HepG2 (cell line): ENCODE results near the gene NFIL3. TPM values are rescaled to one million over a fixed set of nuclear protein-coding genes. Genes with fewer than 3 reads are reported as not detected.

Experiments used
- CHD2 ChIP-seq: IDR thresholded peaks from 2 replicates; pipeline ENCODE4 v1.6.1; 2011; ENCODE audit warnings: low read depth, low read length, improper control_type of control experiment
- IRX3 ChIP-seq: sonication (generic); formaldehyde crosslinking; IDR thresholded peaks from 2 replicates; pipeline ENCODE4 v1.8.1; 2023; ENCODE audit warnings: mild to moderate bottlenecking, low read depth, missing genetic modification reagents, borderline replicate concordance
- NR1H2 ChIP-seq: sonication (generic); formaldehyde crosslinking; IDR thresholded peaks from 2 replicates; pipeline ENCODE4 v1.8.1; 2022; ENCODE audit warnings: low read depth, missing genetic modification reagents, borderline replicate concordance
- SMC3 ChIP-seq: IDR thresholded peaks from 2 replicates; pipeline ENCODE4 v1.6.1; 2011; ENCODE audit warnings: low read length, improper control_type of control experiment
- SUZ12 ChIP-seq: fragments of 150-350 bp; IDR thresholded peaks from 2 replicates; pipeline ENCODE4 v1.6.1; 2014; ENCODE audit warnings: low read depth, low read length
- TEAD3 ChIP-seq: optimal IDR thresholded peaks from 2 replicates; pipeline ENCODE3; 2016; ENCODE audit warnings: borderline replicate concordance
- ZBTB1 ChIP-seq: sonication (generic); formaldehyde crosslinking; IDR thresholded peaks from 2 replicates; pipeline ENCODE4 v1.4.0; 2020; ENCODE audit warnings: missing genetic modification reagents, borderline replicate concordance
- ZMYM3 ChIP-seq: sonication (generic); formaldehyde crosslinking; IDR thresholded peaks from 2 replicates; pipeline ENCODE4 v1.5.1; 2020; ENCODE audit warnings: mild to moderate bottlenecking, missing genetic modification reagents
- ZNF264 ChIP-seq: sonication (generic); formaldehyde crosslinking; IDR thresholded peaks from 2 replicates; pipeline ENCODE4 v1.4.0; 2020; ENCODE audit warnings: missing genetic modification reagents
- ZNF354B ChIP-seq: sonication (generic); formaldehyde crosslinking; IDR thresholded peaks from 2 replicates; pipeline ENCODE4 v1.8.0; 2022; ENCODE audit warnings: mild to moderate bottlenecking, missing genetic modification reagents
- polyA plus RNA-seq, 8 experiments: library from polyadenylated mRNA; depleted of rRNA in 3 of 8; stranded (reverse) in 7 of 8; unstranded in 1 of 8; fragments of >200 nt; fragmentation: Illumina TruSeq in 4 of 8; extraction: Trizol in 4 of 8; gene quantifications; 2 replicates each; pipeline versions ENCODE4 v1.2.1 to v1.2.3, GENCODE V29; 2011 to 2016; ENCODE audit warnings: low read depth in 4 of 8, missing spikeins in 1 of 8, mixed read lengths in 1 of 8; ENCODE audit not compliant: insufficient read depth in 1 of 8
- total RNA-seq, 5 experiments: library from RNA; depleted of rRNA; stranded (reverse); fragments of >200 nt; fragmentation: Illumina TruSeq; extraction: Trizol; gene quantifications; 2 replicates each; pipeline ENCODE4 v1.2.3, GENCODE V29; 2016; ENCODE audit warnings: low read depth in 1 of 5
- TF ChIP-seq, protein P1 (sequence below): sonication (generic); formaldehyde crosslinking; IDR thresholded peaks from 2 replicates; pipeline ENCODE4 v1.8.0; 2022; ENCODE audit warnings: mild to moderate bottlenecking, missing genetic modification reagents; ENCODE audit not compliant: insufficient replicate concordance
- TF ChIP-seq, protein P2 (sequence below): sonication (generic); formaldehyde crosslinking; IDR thresholded peaks from 2 replicates; pipeline ENCODE4 v1.5.0; 2020; ENCODE audit warnings: missing genetic modification reagents
- TF ChIP-seq, protein P3 (sequence below): sonication (generic); formaldehyde crosslinking; IDR thresholded peaks from 2 replicates; pipeline ENCODE4 v1.4.0; 2020; ENCODE audit warnings: missing genetic modification reagents, borderline replicate concordance
- TF ChIP-seq, protein P4 (sequence below): sonication (generic); formaldehyde crosslinking; IDR thresholded peaks from 2 replicates; pipeline ENCODE4 v1.8.0; 2022; ENCODE audit warnings: mild to moderate bottlenecking, missing genetic modification reagents, borderline replicate concordance
- TF ChIP-seq, protein P5 (sequence below): IDR thresholded peaks from 2 replicates; pipeline ENCODE4 v1.6.1; 2016
- TF ChIP-seq, protein P6 (sequence below): sonication (generic); formaldehyde crosslinking; IDR thresholded peaks from 2 replicates; pipeline ENCODE4 v1.4.0; 2020; ENCODE audit warnings: missing genetic modification reagents, mild to moderate bottlenecking, borderline replicate concordance

The NFIL3 gene
- total and polyA plus RNA-seq, 2 of the 13 experiments (the other 11 are each of a cell fraction or from before 2014, with no cell fraction given) = 46.6 to 54.2 TPM

DNA sequence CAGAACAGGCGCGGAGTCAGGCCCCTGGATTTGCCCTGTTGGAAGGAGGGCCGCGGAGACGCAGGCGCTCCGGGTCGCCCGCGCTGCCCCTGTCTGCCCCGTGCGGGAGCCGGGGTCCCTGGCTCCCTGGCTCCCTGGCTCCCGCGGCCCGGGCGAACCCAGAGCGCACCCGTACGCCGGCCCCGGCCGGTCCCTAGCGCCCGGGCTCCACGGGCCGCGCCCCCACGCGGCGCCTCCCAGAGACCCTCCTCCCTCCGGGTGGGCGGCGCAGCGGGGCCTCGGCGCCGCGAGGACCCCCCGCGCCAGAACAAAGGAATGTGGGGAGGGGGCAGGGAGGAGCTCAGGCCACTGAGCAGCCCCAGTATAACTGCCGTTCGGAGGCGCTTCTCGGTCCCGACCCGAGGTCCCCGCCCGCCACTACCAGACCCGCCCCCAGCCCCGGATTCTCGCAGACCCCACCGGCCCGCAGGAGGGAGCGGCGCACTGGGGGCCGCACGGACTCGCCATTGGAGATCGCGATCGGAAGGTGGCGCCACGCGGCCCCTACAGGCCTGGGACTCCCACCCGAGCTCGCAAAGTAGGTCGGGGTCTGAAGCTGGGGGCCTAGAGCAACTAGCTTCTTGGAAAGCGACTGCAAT, 2.4 kb downstream of the NFIL3 start (continued):
- TF ChIP-seq, protein P1, sequence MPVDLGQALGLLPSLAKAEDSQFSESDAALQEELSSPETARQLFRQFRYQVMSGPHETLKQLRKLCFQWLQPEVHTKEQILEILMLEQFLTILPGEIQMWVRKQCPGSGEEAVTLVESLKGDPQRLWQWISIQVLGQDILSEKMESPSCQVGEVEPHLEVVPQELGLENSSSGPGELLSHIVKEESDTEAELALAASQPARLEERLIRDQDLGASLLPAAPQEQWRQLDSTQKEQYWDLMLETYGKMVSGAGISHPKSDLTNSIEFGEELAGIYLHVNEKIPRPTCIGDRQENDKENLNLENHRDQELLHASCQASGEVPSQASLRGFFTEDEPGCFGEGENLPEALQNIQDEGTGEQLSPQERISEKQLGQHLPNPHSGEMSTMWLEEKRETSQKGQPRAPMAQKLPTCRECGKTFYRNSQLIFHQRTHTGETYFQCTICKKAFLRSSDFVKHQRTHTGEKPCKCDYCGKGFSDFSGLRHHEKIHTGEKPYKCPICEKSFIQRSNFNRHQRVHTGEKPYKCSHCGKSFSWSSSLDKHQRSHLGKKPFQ (CRISPR knock-in tag) = no peak
- TF ChIP-seq SUZ12 (no peak), ZNF264 (CRISPR knock-in tag) (no peak), ZMYM3 (no peak), ZNF354B (CRISPR knock-in tag) (no peak), NR1H2 (no peak), TEAD3 (CRISPR knock-in tag) (no peak), SMC3 (no peak), CHD2 (no peak), IRX3 (CRISPR knock-in tag) (0 out of 2 replicates have a peak, but pooled peaks have one; percentile 42), ZBTB1 (CRISPR knock-in tag) (no peak)
- TF ChIP-seq, protein P2, sequence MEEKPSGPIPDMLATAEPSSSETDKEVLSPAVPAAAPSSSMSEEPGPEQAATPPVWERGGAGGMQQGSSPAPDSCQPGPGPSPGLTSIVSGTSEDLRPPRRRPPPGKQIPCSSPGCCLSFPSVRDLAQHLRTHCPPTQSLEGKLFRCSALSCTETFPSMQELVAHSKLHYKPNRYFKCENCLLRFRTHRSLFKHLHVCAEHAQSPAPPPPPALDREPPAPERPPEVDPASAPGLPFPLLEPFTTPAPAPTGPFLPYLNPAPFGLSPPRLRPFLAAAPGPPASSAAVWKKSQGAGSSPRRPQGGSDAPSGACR = no peak
- TF ChIP-seq, protein P3, sequence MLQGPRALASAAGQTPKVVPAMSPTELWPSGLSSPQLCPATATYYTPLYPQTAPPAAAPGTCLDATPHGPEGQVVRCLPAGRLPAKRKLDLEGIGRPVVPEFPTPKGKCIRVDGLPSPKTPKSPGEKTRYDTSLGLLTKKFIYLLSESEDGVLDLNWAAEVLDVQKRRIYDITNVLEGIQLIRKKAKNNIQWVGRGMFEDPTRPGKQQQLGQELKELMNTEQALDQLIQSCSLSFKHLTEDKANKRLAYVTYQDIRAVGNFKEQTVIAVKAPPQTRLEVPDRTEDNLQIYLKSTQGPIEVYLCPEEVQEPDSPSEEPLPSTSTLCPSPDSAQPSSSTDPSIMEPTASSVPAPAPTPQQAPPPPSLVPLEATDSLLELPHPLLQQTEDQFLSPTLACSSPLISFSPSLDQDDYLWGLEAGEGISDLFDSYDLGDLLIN (CRISPR knock-in tag) = no peak
- TF ChIP-seq, protein P4, sequence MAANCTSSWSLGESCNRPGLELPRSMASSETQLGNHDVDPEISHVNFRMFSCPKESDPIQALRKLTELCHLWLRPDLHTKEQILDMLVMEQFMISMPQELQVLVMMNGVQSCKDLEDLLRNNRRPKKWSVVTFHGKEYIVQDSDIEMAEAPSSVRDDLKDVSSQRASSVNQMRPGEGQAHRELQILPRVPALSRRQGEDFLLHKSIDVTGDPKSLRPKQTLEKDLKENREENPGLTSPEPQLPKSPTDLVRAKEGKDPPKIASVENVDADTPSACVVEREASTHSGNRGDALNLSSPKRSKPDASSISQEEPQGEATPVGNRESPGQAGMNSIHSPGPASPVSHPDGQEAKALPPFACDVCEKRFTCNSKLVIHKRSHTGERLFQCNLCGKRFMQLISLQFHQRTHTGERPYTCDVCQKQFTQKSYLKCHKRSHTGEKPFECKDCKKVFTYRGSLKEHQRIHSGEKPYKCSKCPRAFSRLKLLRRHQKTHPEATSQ (CRISPR knock-in tag) = no peak
- TF ChIP-seq, protein P5, sequence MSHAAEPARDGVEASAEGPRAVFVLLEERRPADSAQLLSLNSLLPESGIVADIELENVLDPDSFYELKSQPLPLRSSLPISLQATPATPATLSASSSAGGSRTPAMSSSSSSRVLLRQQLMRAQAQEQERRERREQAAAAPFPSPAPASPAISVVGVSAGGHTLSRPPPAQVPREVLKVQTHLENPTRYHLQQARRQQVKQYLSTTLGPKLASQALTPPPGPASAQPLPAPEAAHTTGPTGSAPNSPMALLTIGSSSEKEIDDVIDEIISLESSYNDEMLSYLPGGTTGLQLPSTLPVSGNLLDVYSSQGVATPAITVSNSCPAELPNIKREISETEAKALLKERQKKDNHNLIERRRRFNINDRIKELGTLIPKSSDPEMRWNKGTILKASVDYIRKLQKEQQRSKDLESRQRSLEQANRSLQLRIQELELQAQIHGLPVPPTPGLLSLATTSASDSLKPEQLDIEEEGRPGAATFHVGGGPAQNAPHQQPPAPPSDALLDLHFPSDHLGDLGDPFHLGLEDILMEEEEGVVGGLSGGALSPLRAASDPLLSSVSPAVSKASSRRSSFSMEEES (CRISPR knock-in tag) = peak; percentile 32; the same call in 1 of the 2 replicates
- TF ChIP-seq, protein P6, sequence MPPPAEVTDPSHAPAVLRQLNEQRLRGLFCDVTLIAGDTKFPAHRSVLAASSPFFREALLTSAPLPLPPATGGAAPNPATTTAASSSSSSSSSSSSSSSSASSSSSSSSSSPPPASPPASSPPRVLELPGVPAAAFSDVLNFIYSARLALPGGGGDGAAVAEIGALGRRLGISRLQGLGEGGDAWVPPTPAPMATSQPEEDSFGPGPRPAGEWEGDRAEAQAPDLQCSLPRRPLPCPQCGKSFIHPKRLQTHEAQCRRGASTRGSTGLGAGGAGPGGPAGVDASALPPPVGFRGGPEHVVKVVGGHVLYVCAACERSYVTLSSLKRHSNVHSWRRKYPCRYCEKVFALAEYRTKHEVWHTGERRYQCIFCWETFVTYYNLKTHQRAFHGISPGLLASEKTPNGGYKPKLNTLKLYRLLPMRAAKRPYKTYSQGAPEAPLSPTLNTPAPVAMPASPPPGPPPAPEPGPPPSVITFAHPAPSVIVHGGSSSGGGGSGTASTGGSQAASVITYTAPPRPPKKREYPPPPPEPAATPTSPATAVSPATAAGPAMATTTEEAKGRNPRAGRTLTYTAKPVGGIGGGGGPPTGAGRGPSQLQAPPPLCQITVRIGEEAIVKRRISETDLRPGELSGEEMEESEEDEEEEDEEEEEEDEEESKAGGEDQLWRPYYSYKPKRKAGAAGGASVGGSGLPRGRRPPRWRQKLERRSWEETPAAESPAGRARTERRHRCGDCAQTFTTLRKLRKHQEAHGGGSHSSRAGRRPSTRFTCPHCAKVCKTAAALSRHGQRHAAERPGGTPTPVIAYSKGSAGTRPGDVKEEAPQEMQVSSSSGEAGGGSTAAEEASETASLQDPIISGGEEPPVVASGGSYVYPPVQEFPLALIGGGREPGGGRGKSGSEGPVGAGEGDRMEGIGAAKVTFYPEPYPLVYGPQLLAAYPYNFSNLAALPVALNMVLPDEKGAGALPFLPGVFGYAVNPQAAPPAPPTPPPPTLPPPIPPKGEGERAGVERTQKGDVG = no peak
